HG03558 (cell line): Measurements from ENCODE around the gene TERT.
"Not testable (repeated sequence)": the region's sequence is repeated elsewhere in the genome, so short reads cannot be mapped to it uniquely, and the experiment has no call there.

Experiments used
- ATAC-seq: cut with Tn5 transposase; IDR thresholded peaks from one replicate; pipeline ENCODE4 v1.9.1; 2021; ENCODE audit warnings: moderate number of reproducible peaks; ENCODE audit not compliant: unreplicated experiment; ENCODE audit errors: extremely low read depth

Gene TERT

GRCh38 chr5:1331861-1332405 lies 37.1 kb upstream of the TERT start:
- ATAC-seq = no peak

- ATAC-seq = no peak
Observed at GRCh38 chr5:1330847-1331831, 36.3 kb upstream of the TERT start.

GRCh38 chr5:1330146-1330846 lies 35.4 kb upstream of the TERT start:
- ATAC-seq = no peak

GRCh38 chr5:1329111-1329579 lies 34.3 kb upstream of the TERT start:
- no peak for ATAC-seq

GRCh38 chr5:1328237-1329110 lies 33.6 kb upstream of the TERT start:
- not testable (repeated sequence) for ATAC-seq

- not testable (repeated sequence) for ATAC-seq
Observed at GRCh38 chr5:1326901-1327756, 32.3 kb upstream of the TERT start.

GRCh38 chr5:1326532-1326875 lies 31.6 kb upstream of the TERT start:
- ATAC-seq = not testable (repeated sequence)

- no peak for ATAC-seq
Observed at GRCh38 chr5:1325870-1326531, 31.1 kb upstream of the TERT start.

GRCh38 chr5:1325191-1325741 lies 30.4 kb upstream of the TERT start:
- ATAC-seq = no peak

GRCh38 chr5:1324719-1325190 lies 29.9 kb upstream of the TERT start:
- no peak for ATAC-seq

GRCh38 chr5:1324301-1324700 lies 29.4 kb upstream of the TERT start:
- ATAC-seq = no peak

GRCh38 chr5:1323803-1324173 lies 28.9 kb upstream of the TERT start:
- no peak for ATAC-seq

GRCh38 chr5:1322955-1323802 lies 28.3 kb upstream of the TERT start:
- no peak for ATAC-seq

GRCh38 chr5:1322036-1322900 lies 27.4 kb upstream of the TERT start:
- no peak for ATAC-seq

GRCh38 chr5:1321576-1321975 lies 26.7 kb upstream of the TERT start:
- no peak for ATAC-seq
